Kidney capillary endothelial cell (primary cell): Measurements from ENCODE around the gene SRF.

ENCODE experiments used
- DNase-seq: peaks from one replicate; pipeline ENCODE4 v3.0.0-alpha.2; 2018; ENCODE audit warnings: low spot score

SRF gene

GRCh38 chr6:43183441-43183840, 12.4 kb downstream of the SRF start:
- DNase-seq, result no peak

- no peak for DNase-seq
Measured at GRCh38 chr6:43184268-43184985, 13.4 kb downstream of the SRF start.

- no peak for DNase-seq
Measured at GRCh38 chr6:43185391-43185985, 14.4 kb downstream of the SRF start.

GRCh38 chr6:43186019-43186418, 14.9 kb downstream of the SRF start:
- DNase-seq, result no peak

GRCh38 chr6:43186706-43187105, 15.6 kb downstream of the SRF start:
- no peak for DNase-seq

GRCh38 chr6:43187821-43188220, 16.8 kb downstream of the SRF start:
- DNase-seq, result no peak

- DNase-seq, result no peak
Measured at GRCh38 chr6:43188426-43188825, 17.4 kb downstream of the SRF start.

- DNase-seq, result no peak
Measured at GRCh38 chr6:43189776-43190304, 18.8 kb downstream of the SRF start.

- no peak for DNase-seq
Measured at GRCh38 chr6:43192911-43193310, 21.8 kb downstream of the SRF start.

GRCh38 chr6:43193929-43194328, 22.9 kb downstream of the SRF start:
- no peak for DNase-seq

GRCh38 chr6:43196337-43196736, 25.3 kb downstream of the SRF start:
- no peak for DNase-seq

- DNase-seq, result no peak
Measured at GRCh38 chr6:43199912-43200311, 28.8 kb downstream of the SRF start.

- DNase-seq, result no peak
Measured at GRCh38 chr6:43200541-43200940, 29.5 kb downstream of the SRF start.

- DNase-seq, result no peak
Measured at GRCh38 chr6:43202451-43202850, 31.4 kb downstream of the SRF start.

GRCh38 chr6:43203029-43203717, 32.1 kb downstream of the SRF start:
- no peak for DNase-seq

GRCh38 chr6:43203718-43204095, 32.6 kb downstream of the SRF start:
- DNase-seq, result no peak

- no peak for DNase-seq
Measured at GRCh38 chr6:43204271-43205105, 33.4 kb downstream of the SRF start.

GRCh38 chr6:43205849-43206248, 34.8 kb downstream of the SRF start:
- no peak for DNase-seq

GRCh38 chr6:43207286-43207685, 36.2 kb downstream of the SRF start:
- DNase-seq, result no peak

- DNase-seq, result no peak
Measured at GRCh38 chr6:43211955-43212354, 40.9 kb downstream of the SRF start.

GRCh38 chr6:43213431-43213830, 42.4 kb downstream of the SRF start:
- DNase-seq, result no peak

- no peak for DNase-seq
Measured at GRCh38 chr6:43215066-43215465, 44.0 kb downstream of the SRF start.
